NCI-H446 (cell line): Measurements from ENCODE around the gene FAM168A.

Source experiments
- DNase-seq, 2 experiments: peaks; one replicate each; lab custom pipeline; 2025; lab: John Stamatoyannopoulos, UW

The FAM168A gene

GRCh38 chr11:73426219-73426850 is 171.6 kb downstream of the FAM168A start:
- DNase-seq, result no peak

- DNase-seq, result no peak
Observed at GRCh38 chr11:73425108-73425507, 172.8 kb downstream of the FAM168A start.

- no peak for DNase-seq
Observed at GRCh38 chr11:73423506-73423905, 174.4 kb downstream of the FAM168A start.

GRCh38 chr11:73422886-73423285 is 175.0 kb downstream of the FAM168A start:
- no peak for DNase-seq

- no peak for DNase-seq
Observed at GRCh38 chr11:73420136-73420535, 177.8 kb downstream of the FAM168A start.

GRCh38 chr11:73416786-73417185 is 181.1 kb downstream of the FAM168A start:
- no peak for DNase-seq

GRCh38 chr11:73415854-73416615 is 181.9 kb downstream of the FAM168A start:
- DNase-seq, result no peak

GRCh38 chr11:73414977-73415651 is 182.8 kb downstream of the FAM168A start:
- DNase-seq, result no peak

- DNase-seq, result no peak
Observed at GRCh38 chr11:73413256-73413655, 184.7 kb downstream of the FAM168A start.

GRCh38 chr11:73412308-73412707 is 185.6 kb downstream of the FAM168A start:
- no peak for DNase-seq

- no peak for DNase-seq
Observed at GRCh38 chr11:73411031-73411430, 186.9 kb downstream of the FAM168A start.

- DNase-seq, result no peak
Observed at GRCh38 chr11:73410627-73411026, 187.3 kb downstream of the FAM168A start.

- no peak for DNase-seq
Observed at GRCh38 chr11:73409431-73409830, 188.5 kb downstream of the FAM168A start.

GRCh38 chr11:73406619-73407018 is 191.3 kb downstream of the FAM168A start:
- DNase-seq, result no peak

- no peak for DNase-seq
Observed at GRCh38 chr11:73406131-73406530, 191.8 kb downstream of the FAM168A start.

- DNase-seq, result no peak
Observed at GRCh38 chr11:73405146-73405510, 192.8 kb downstream of the FAM168A start.

GRCh38 chr11:73404506-73405145 is 193.3 kb downstream of the FAM168A start:
- DNase-seq, result no peak

- peak; percentile 26 to 50 for DNase-seq
Observed at GRCh38 chr11:73404048-73404447, 193.9 kb downstream of the FAM168A start.

- no peak for DNase-seq
Observed at GRCh38 chr11:73403541-73403940, 194.4 kb downstream of the FAM168A start.

- no peak for DNase-seq
Observed at GRCh38 chr11:73402834-73403185, 195.1 kb downstream of the FAM168A start.

GRCh38 chr11:73401924-73402833 is 195.7 kb downstream of the FAM168A start:
- no peak for DNase-seq
